ENCODE results near the gene C19orf38. TPM values are rescaled to one million over a fixed set of nuclear protein-coding genes. Genes with fewer than 3 reads are reported as not detected.

Gene C19orf38
- total and polyA plus RNA-seq, 9 of the 15 experiments (the other 6 are each of a cell fraction or from before 2014, with no cell fraction given) = 0.14 to 0.18 TPM; not detected in 7

DNA sequence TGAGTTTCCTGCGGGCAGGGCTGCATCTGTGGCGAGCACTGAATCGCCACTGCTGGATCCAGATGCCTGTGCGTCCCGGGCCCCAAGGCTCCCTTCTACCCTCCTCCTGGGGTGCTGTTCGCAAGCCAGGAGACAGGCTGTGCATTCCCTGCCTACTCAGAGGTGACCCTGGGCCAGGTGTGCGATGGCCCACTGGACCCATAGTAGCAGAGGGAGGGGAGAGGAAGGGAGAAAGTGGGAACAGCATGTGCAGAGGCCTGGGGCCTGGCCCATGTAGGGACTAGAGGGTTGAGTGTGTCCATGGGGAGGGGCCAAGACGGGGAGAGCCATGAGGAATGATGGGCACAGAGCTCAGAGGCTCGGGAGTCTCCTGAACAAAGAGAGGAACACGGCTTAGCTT lies 50.4 kb downstream of the C19orf38 start:
- peaks cover 11% of the 10 kb centered on the region; the same call in 1 of the 3 replicates for H3K36me3 ChIP-seq (ENCODE audit: control insufficient read depth, insufficient read depth, low read length)
- FAIRE-seq (no peak), ATAC-seq (peak; percentile 22; the same call in 2 of the 3 replicates), DNase-seq (ENCODE audit: extremely low read depth in 1 of 4, low spot score in 3 of 4) (no peak)
- H3K9ac ChIP-seq (ENCODE audit: insufficient read depth in 1 of 2, low read depth in 2 of 2, low read length in 2 of 2) = peak overlapping the region in 1 of 2 experiments; percentile 85; a peak in 2 of 4 replicates
- H3K27me3 ChIP-seq (ENCODE audit: control insufficient read depth in 2 of 2, insufficient read depth in 2 of 2, low read length in 2 of 2) = no peaks in the 10 kb centered on the region
- no TSS peak for BruUV-seq (replicated peaks)
- ChIA-PET CTCF (ENCODE audit: low intra/inter-chr PET ratio) (no interaction called here), POLR2A (interaction anchor here (1.1 to 1.7 kb wide), 3 partner anchors 9 to 20 kb away, joined by 3 to 6 read pairs (median 4); no protein-coding TSS in a partner anchor)
- H3K79me2 ChIP-seq (ENCODE audit: control insufficient read depth, insufficient read depth, low read length) = peaks cover 57% of the 10 kb centered on the region
- no peak overlapping the region for H3K27ac ChIP-seq (ENCODE audit: extremely low read depth, low read depth, low read length)
- WGBS (ENCODE audit: insufficient coverage, low coverage, missing lambda C conversion rate) = 81% methylated on average over 10 of the region's 10 CpGs
- in situ Hi-C loops (cut with MboI) = no loop called here
- no peak overlapping the region for H2AFZ ChIP-seq (ENCODE audit: low read depth, low read length)
- no peak overlapping the region for H3K4me2 ChIP-seq (ENCODE audit: insufficient read depth, low read length)
- intact Hi-C loops (cut with micrococcal nuclease) = no loop called here
- H3K9me3 ChIP-seq (replicated peaks; ENCODE audit: control insufficient read depth, insufficient read depth, low read depth, low read length) = no peaks in the 10 kb centered on the region
- no peak overlapping the region for H3K4me3 ChIP-seq
- H3K4me1 ChIP-seq (replicated peaks in 1 of 2; ENCODE audit: control insufficient read depth in 2 of 2, insufficient read depth in 2 of 2, low read length in 2 of 2) = peaks cover 0 to 40% of the 10 kb centered on the region in 2 experiments; a peak in 2 of 5 replicates
- peaks cover 9% of the 10 kb centered on the region; the same call in 1 of the 2 replicates for H4K20me1 ChIP-seq (replicated peaks; ENCODE audit: control insufficient read depth, insufficient read depth, low read length)
- TF ChIP-seq MTA1 (IDR thresholded peaks at IDR 0.05; ENCODE audit: borderline replicate concordance) (no peak), NFE2 (IDR thresholded peaks at IDR 0.05; ENCODE audit: low read depth) (no peak), ZNF274 (IDR thresholded peaks at IDR 0.05; ENCODE audit: borderline replicate concordance, low read depth, low read length) (no peak), HNRNPH1 (optimal IDR thresholded peaks at IDR 0.05; ENCODE audit: low read depth, low read length) (no peak), PYGO2 (tag; IDR thresholded peaks at IDR 0.05) (no peak), ZNF384 (IDR thresholded peaks at IDR 0.05; ENCODE audit: low read depth, low read length) (no peak), CTBP1 (IDR thresholded peaks at IDR 0.05; ENCODE audit: borderline replicate concordance) (no peak), LCOR (CRISPR knock-in tag; IDR thresholded peaks at IDR 0.05) (no peak), PHF20 (IDR thresholded peaks at IDR 0.05; ENCODE audit: partially characterized antibody) (no peak)
- no peaks in the 10 kb centered on the region for H3K9me1 ChIP-seq (ENCODE audit: control insufficient read depth, insufficient read depth, low read length)

Measured in K562 (cell line).